Measurements from ENCODE around the gene SLIRP. TPM values are rescaled to one million over a fixed set of nuclear protein-coding genes. Genes with fewer than 3 reads are reported as not detected.

Gene SLIRP
- total RNA-seq, 1 donor from 2014 or later: 200 TPM

GRCh38 chr14:77752266-77752665 lies 44.4 kb downstream of the SLIRP start:
- DNase-seq (ENCODE audit: low read depth) (no peak), FAIRE-seq (no peak)
- Histone ChIP-seq H3K27me3 (ENCODE audit: insufficient read depth, low read length) (no peaks in the 10 kb centered on the region), H3K9ac (ENCODE audit: low read length) (no peak overlapping the region), H3K27ac (ENCODE audit: low read depth, low read length) (no peak overlapping the region), H3K4me3 (ENCODE audit: insufficient read depth, low read depth, low read length) (no peak overlapping the region), H3K79me2 (ENCODE audit: insufficient read depth, low read length) (peaks cover 56% of the 10 kb centered on the region), H3K9me3 (ENCODE audit: insufficient read depth, low read depth, low read length) (no peaks in the 10 kb centered on the region), H3K4me2 (ENCODE audit: low read length) (no peak overlapping the region), H4K20me1 (ENCODE audit: insufficient read depth, low read length) (peaks cover 42% of the 10 kb centered on the region), H2AFZ (ENCODE audit: low read depth, low read length) (no peak overlapping the region), H3K4me1 (ENCODE audit: insufficient read depth, low read length) (no peaks in the 10 kb centered on the region), H3K36me3 (ENCODE audit: insufficient read depth, low read length) (peaks cover 41% of the 10 kb centered on the region)
- H3K4me3 Mint-ChIP-seq (ENCODE audit: unreplicated experiment): no peak overlapping the region
- peaks cover 12% of the 10 kb centered on the region for H3K36me3 Mint-ChIP-seq (ENCODE audit: low read depth, unreplicated experiment)
- peaks cover 1% of the 10 kb centered on the region for H3K4me1 Mint-ChIP-seq (ENCODE audit: low read depth, unreplicated experiment)
- no peaks in the 10 kb centered on the region for H3K27me3 Mint-ChIP-seq (ENCODE audit: low read depth, unreplicated experiment)
- no peak overlapping the region for H3K27ac Mint-ChIP-seq (ENCODE audit: unreplicated experiment)
- H3K9me3 Mint-ChIP-seq (ENCODE audit: unreplicated experiment): no peaks in the 10 kb centered on the region
- no peak for TF ChIP-seq CTCF (IDR thresholded peaks at IDR 0.05; ENCODE audit: insufficient read depth, low read depth, low read length)
- TF ChIP-seq EZH2 (IDR thresholded peaks at IDR 0.05; ENCODE audit: insufficient read depth, low read length): no peak

- no peaks in the 10 kb centered on the region for H3K9me3 Mint-ChIP-seq (ENCODE audit: unreplicated experiment)
- TF ChIP-seq EZH2 (IDR thresholded peaks at IDR 0.05; ENCODE audit: insufficient read depth, low read length) (no peak), CTCF (IDR thresholded peaks at IDR 0.05; ENCODE audit: insufficient read depth, low read depth, low read length) (no peak)
- no peaks in the 10 kb centered on the region for H3K27me3 Mint-ChIP-seq (ENCODE audit: low read depth, unreplicated experiment)
- peaks cover 1% of the 10 kb centered on the region for H3K4me1 Mint-ChIP-seq (ENCODE audit: low read depth, unreplicated experiment)
- no peak overlapping the region for H3K4me3 ChIP-seq (ENCODE audit: insufficient read depth, low read depth, low read length)
- H3K9ac ChIP-seq (ENCODE audit: low read length): no peak overlapping the region
- H3K27ac ChIP-seq (ENCODE audit: low read depth, low read length): no peak overlapping the region
- H3K79me2 ChIP-seq (ENCODE audit: insufficient read depth, low read length): peaks cover 63% of the 10 kb centered on the region
- peak; percentile 77 for DNase-seq (ENCODE audit: low read depth)
- peaks cover 41% of the 10 kb centered on the region for H3K36me3 ChIP-seq (ENCODE audit: insufficient read depth, low read length)
- H3K4me3 Mint-ChIP-seq (ENCODE audit: unreplicated experiment): no peak overlapping the region
- H3K27me3 ChIP-seq (ENCODE audit: insufficient read depth, low read length): no peaks in the 10 kb centered on the region
- peaks cover 9% of the 10 kb centered on the region for H3K36me3 Mint-ChIP-seq (ENCODE audit: low read depth, unreplicated experiment)
- peaks cover 48% of the 10 kb centered on the region for H4K20me1 ChIP-seq (ENCODE audit: insufficient read depth, low read length)
- H3K27ac Mint-ChIP-seq (ENCODE audit: unreplicated experiment): no peak overlapping the region
- H3K4me2 ChIP-seq (ENCODE audit: low read length): no peak overlapping the region
- H2AFZ ChIP-seq (ENCODE audit: low read depth, low read length): no peak overlapping the region
- H3K4me1 ChIP-seq (ENCODE audit: insufficient read depth, low read length): no peaks in the 10 kb centered on the region
- no peak for FAIRE-seq
- no peaks in the 10 kb centered on the region for H3K9me3 ChIP-seq (ENCODE audit: insufficient read depth, low read depth, low read length)
These were observed 45.1 kb downstream of the SLIRP start for GRCh38 chr14:77752799-77753516.
